ENCODE measurements around the gene OR5V1.
"Not testable (repeated sequence)": the region's sequence is repeated elsewhere in the genome, so short reads cannot be mapped to it uniquely, and the experiment has no call there.

OR5V1 gene

GRCh38 chr6:29368765-29369164 lies at the start of gene OR5V1:
OR5V1 (minus strand) TSS chr6:29368865; CDS start chr6:29356195, 12,670 bp downstream.
- DNase-seq (ENCODE audit: extremely low read depth in 1 of 2, low read depth in 1 of 2), result no peak

GRCh38 chr6:29414588-29414987 lies 45.9 kb upstream of the OR5V1 start, which contains the start of gene OR12D1:
OR12D1 (plus strand) TSS chr6:29414928.
- no peak for DNase-seq (ENCODE audit: extremely low read depth in 1 of 2, low read depth in 1 of 2)

DNA sequence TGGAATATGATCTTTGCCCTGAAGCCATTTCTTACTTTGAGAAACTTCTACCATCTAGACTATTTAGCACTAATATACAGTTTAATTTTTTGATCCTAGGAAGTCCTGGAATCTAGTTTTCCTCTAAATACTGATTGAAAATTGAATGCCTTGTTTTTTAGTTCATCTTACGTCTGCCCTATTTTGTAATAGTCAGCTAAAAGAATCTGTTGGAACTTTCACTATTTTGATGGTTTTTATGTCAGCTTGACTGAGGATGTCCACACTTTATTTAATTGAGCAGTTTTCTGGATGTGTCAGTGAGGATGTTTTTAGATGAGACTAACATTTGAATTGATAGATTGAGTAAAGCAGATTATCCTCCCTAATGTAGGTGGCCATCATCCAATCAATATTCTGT lies 35.1 kb upstream of the OR5V1 start:
- no peak for DNase-seq (ENCODE audit: extremely low read depth in 1 of 2, low read depth in 1 of 2)

DNA sequence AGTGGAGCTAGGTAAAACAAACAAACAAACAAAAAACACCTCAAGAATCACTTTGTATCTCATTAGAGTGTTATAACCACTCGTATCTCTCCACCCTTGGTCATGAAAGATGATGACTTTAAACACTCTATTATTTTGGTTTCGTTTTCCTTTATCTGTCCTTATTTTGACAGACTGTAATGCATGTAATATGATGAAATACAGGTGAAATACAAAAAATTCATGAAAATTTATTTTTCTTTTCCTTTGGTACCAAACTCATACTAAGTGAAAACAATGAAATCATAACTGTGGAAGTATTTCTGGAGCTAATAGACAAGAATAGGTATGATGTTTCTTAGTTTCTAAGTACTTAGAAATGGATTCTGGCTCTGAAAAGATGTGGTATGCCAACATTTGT lies 30.9 kb upstream of the OR5V1 start:
- no peak for DNase-seq (ENCODE audit: extremely low read depth in 1 of 2, low read depth in 1 of 2)

DNA sequence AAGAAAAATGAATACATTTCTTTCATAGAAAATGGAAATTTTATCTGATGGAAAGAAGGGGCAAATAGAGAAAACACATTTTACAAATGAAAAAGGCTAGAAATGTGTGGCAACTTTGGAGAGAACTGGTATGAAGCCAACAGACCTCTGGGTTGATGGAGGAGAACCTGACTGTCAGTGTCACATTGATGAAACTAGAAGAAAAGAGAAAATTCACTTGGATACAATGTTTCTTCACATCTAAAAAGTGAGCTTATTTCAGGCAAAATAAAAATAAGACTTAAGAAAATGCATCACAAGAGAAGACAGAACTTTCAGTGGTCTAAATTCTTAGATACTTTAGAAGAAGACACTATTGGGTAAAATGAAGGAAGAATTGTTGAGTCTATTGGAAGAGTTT lies 26.7 kb upstream of the OR5V1 start, which contains the start of gene OR12D2:
TSS of gene OR12D2 (plus strand) at position 301 of the 400 bp plus-strand sequence. CDS start 1,069 bp downstream, outside the sequence.
- DNase-seq (ENCODE audit: extremely low read depth in 1 of 2, low read depth in 1 of 2), result no peak

GRCh38 chr6:29388533-29388932 lies 19.9 kb upstream of the OR5V1 start:
- no peak for DNase-seq (ENCODE audit: extremely low read depth in 1 of 2, low read depth in 1 of 2)

- no peak for DNase-seq (ENCODE audit: extremely low read depth in 1 of 2, low read depth in 1 of 2)
Observed at GRCh38 chr6:29376003-29376402, 7.3 kb upstream of the OR5V1 start.

DNA sequence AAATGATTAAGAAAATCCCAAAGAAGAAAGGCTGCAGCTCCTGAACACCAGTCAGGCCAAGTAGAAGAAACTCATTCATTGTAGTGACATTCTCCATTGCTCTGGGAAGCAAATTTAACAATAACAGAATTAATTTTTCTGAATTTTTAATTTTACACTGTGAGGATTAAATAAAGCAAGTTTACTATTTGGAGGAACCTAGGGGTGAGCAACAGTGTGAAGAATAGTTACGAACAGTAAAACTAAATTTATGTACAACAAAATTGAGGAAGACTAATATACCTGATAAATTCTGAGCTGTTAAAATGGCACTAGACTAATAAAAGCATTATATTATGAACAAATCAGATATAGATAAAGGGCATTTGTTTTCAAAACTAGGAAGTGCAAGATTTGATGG lies 6.5 kb upstream of the OR5V1 start, which contains the start of gene OR12D3:
TSS of gene OR12D3 (minus strand) at position 101 of the 400 bp plus-strand sequence. CDS start at position 97, 4 bp downstream.
- no peak for DNase-seq (ENCODE audit: extremely low read depth in 1 of 2, low read depth in 1 of 2)

DNA sequence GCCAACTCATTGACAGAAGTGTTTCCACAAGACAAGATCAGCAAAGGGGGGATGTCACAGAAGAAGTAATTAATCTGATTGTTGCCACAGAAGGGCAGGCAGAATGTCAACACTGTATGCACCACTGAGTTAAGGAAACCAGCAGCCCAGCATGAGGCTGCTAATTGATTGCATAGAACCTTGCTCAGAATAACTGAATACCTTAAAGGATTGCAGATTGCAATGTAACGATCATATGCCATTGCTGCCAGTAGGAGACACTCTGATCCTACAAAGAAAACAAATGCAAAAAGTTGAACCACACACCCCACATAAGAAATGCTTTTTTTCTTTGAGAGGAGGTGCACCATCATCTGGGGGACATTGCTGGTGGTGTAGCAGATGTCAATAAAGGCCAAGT lies 13.1 kb downstream of the OR5V1 start:
- no peak for DNase-seq (ENCODE audit: extremely low read depth in 1 of 2, low read depth in 1 of 2)

- DNase-seq (ENCODE audit: extremely low read depth in 1 of 2, low read depth in 1 of 2), result no peak
Observed at GRCh38 chr6:29354980-29355379, 13.7 kb downstream of the OR5V1 start.

GRCh38 chr6:29349348-29349747 lies 19.3 kb downstream of the OR5V1 start:
- not testable (repeated sequence) for DNase-seq (ENCODE audit: extremely low read depth in 1 of 2, low read depth in 1 of 2)

GRCh38 chr6:29345380-29345779 lies 23.3 kb downstream of the OR5V1 start:
- no peak for DNase-seq (ENCODE audit: extremely low read depth in 1 of 2, low read depth in 1 of 2)

DNA sequence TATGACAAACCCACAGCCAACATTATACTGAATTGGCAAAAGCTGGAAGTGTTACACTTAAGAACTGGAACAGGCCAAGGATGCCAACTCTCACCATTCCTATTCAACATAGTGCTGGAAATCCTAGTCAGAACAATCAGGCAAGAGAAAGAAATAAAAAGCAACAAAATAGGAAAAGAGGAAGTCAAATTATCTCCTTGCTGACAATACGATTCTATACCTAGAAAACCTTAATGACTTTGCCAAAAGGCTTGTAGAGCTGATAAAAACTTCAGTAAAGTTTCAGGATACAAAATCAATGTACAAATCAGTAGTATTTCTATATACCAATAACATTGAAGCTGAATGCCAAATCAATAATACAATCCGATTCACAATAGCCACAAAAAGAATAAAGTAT lies 32.4 kb downstream of the OR5V1 start:
- DNase-seq (ENCODE audit: extremely low read depth in 1 of 2, low read depth in 1 of 2), result no peak

DNA sequence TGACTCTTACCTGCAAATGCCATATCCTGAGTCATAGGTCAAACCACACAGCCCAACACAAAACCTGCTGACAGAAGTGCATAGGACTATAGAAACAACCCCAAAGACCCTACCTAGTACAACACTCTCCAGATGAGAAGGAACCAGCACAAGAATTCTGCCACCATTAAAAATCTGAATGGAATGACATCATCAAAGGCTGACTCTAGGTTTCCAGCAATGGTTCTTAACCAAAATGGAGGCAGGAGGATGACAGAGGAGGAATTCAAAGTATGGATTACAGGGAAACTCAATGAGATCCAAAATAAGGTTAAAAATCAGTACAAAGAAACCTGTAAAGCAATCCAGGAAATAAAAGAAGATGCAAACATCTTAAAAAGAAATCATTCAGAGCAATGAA lies 36.0 kb downstream of the OR5V1 start:
- no peak for DNase-seq (ENCODE audit: extremely low read depth in 1 of 2, low read depth in 1 of 2)

- no peak for DNase-seq (ENCODE audit: extremely low read depth in 1 of 2, low read depth in 1 of 2)
Observed at GRCh38 chr6:29325777-29326176, 42.9 kb downstream of the OR5V1 start.

DNA sequence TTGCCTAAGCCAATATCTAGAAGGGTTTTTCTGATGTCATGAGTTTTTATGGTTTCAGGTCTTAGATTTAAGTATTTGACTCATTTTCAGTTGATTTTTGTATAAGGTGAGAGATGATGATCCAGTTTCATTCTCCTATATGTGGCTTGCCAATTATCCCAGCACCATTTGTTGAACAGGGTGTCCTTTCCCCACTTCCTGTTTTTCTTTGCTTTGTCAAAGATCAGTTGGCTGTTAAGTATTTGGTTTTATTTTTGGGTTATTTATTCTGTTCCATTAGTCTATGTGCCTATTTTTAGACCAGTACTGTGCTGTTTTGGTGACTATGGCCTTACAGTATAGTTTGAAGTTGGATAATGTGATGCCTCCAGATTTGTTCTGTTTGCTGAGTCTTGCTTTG lies 45.3 kb downstream of the OR5V1 start:
- DNase-seq (ENCODE audit: extremely low read depth in 1 of 2, low read depth in 1 of 2), result not testable (repeated sequence)

DNA sequence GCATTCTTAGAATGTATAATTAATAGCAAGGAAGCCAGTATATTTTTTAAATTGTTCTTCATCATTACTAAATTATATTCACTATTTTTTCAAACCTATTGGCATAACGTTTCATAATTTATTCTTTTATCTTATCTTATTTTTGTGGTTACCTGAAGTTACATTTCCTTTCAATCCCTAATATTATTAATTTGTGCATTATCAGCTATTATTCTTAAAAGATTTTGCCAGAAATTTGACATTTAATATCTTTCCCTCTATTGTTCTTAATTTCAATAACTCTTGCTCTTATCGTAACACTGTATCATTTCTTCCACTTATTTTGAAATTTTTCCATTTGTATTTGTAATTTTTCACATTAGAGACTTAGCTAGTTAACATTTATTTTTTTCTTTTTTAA lies 48.7 kb downstream of the OR5V1 start:
- DNase-seq (ENCODE audit: extremely low read depth in 1 of 2, low read depth in 1 of 2), result no peak

Data from activated CD8-positive, alpha-beta memory T cell treated with anti-CD3 and anti-CD28 coated beads for 1 hour (primary cell).